PC-3 (cell line): ENCODE results near the gene RAB6B. TPM values are rescaled to one million over a fixed set of nuclear protein-coding genes. Genes with fewer than 3 reads are reported as not detected.

ENCODE experiments used
- ATAC-seq: fragments of 200-7000 bp; cut with Tn5 transposase; 2 replicates; pipeline ENCODE4 v1.9.1; 2020; ENCODE audit warnings: mild to moderate bottlenecking, moderate library complexity
- BruUV-seq: library from RNA; stranded (reverse); fragments of 400-500 nt; replicated peaks from 2 replicates; lab custom pipeline; 2021; lab: Mats Ljungman, UMichigan
- CTCF ChIA-PET: fragments of 300-600 bp; sonication (Branson Sonifier 250); formaldehyde crosslinking; loops from one replicate; lab custom pipeline; 2022; ENCODE audit warnings: antibody characterized with exemption; lab: Charles Lee
- POLR2A ChIA-PET: fragments of 300-600 bp; sonication (Branson Sonifier 250); formaldehyde crosslinking; loops from one replicate; lab custom pipeline; 2022; ENCODE audit warnings: antibody characterized with exemption; ENCODE audit not compliant: unreplicated experiment; lab: Charles Lee
- DNase-seq: peaks from one replicate; pipeline ENCODE4 v3.0.0-alpha.2; 2015
- H2AFZ ChIP-seq: fragments of 300-600 bp; sonication (generic); 2 replicates; pipeline ENCODE4 v1.6.0; 2016; ENCODE audit warnings: antibody characterized with exemption, low read length
- H3F3A ChIP-seq: fragments of 300-600 bp; sonication (generic); one replicate; pipeline ENCODE4 v1.6.0; 2017; ENCODE audit warnings: antibody characterized with exemption, low read length, control low read depth, mild to moderate bottlenecking; ENCODE audit not compliant: unreplicated experiment
- H3K27ac ChIP-seq: fragments of 300-600 bp; sonication (generic); 2 replicates; pipeline ENCODE4 v1.5.1; 2016; ENCODE audit warnings: mild to moderate bottlenecking, low read length
- H3K27me3 ChIP-seq: fragments of 300-600 bp; sonication (generic); 2 replicates; pipeline ENCODE4 v1.6.1; 2016; ENCODE audit warnings: low read length, mixed read lengths
- H3K36me3 ChIP-seq: fragments of 300-600 bp; sonication (generic); 2 replicates; pipeline ENCODE4 v1.6.1; 2016; ENCODE audit warnings: low read depth, mixed run types, low read length, mixed read lengths
- H3K4me1 ChIP-seq: fragments of 300-600 bp; sonication (generic); 2 replicates; pipeline ENCODE4 v1.5.1; 2016; ENCODE audit warnings: low read length; ENCODE audit not compliant: insufficient read depth
- H3K4me2 ChIP-seq: fragments of 300-600 bp; sonication (generic); 2 replicates; pipeline ENCODE4 v1.6.0; 2016; ENCODE audit warnings: low read length
- H3K4me3 ChIP-seq: fragments of 300-600 bp; sonication (generic); 2 replicates; pipeline ENCODE4 v1.5.1; 2016; ENCODE audit warnings: mild to moderate bottlenecking, low read length, mixed read lengths
- H3K79me2 ChIP-seq: fragments of 300-600 bp; sonication (generic); 2 replicates; pipeline ENCODE4 v1.6.1; 2017; ENCODE audit warnings: low read length, mixed read lengths
- H3K9ac ChIP-seq: fragments of 300-600 bp; sonication (generic); 2 replicates; pipeline ENCODE4 v1.6.0; 2016; ENCODE audit warnings: mild to moderate bottlenecking, low read length
- H3K9me2 ChIP-seq: fragments of 300-600 bp; sonication (generic); replicated peaks from 2 replicates; pipeline ENCODE4 v1.6.1; 2016; ENCODE audit warnings: mixed run types, low read length, mixed read lengths
- H3K9me3 ChIP-seq: fragments of 300-600 bp; sonication (generic); 2 replicates; pipeline ENCODE4 v1.6.1; 2016; ENCODE audit warnings: low read length, mixed read lengths
- H4K20me1 ChIP-seq: fragments of 300-600 bp; sonication (generic); 2 replicates; pipeline ENCODE4 v1.6.1; 2016; ENCODE audit warnings: low read length, mixed read lengths
- EZH2 ChIP-seq: fragments of 300-600 bp; sonication (generic); IDR thresholded peaks from one replicate; pipeline ENCODE4 v1.6.1; 2017; ENCODE audit warnings: antibody characterized with exemption, mild to moderate bottlenecking, low read length; ENCODE audit not compliant: unreplicated experiment
- EZH2phosphoT487 ChIP-seq: fragments of 300-600 bp; sonication (generic); IDR thresholded peaks from 2 replicates; pipeline ENCODE4 v1.6.1; 2018; ENCODE audit warnings: mild to moderate bottlenecking, antibody characterized with exemption, low read length, borderline replicate concordance
- intact Hi-C: fragments of 100-400 bp; cut with micrococcal nuclease; formaldehyde crosslinking; loops from 2 replicates; pipeline ENCODE4 v1.9.0; 2023
- total RNA-seq: library from RNA; depleted of rRNA; stranded (reverse); fragments of >200 nt; gene quantifications from 2 replicates; pipeline ENCODE4 v1.2.3, GENCODE V29; 2014
- TF ChIP-seq, protein P1 (sequence below): fragments of 300-600 bp; sonication (generic); conservative IDR thresholded peaks from 2 replicates; pipeline ENCODE4 v1.5.1; 2017; ENCODE audit warnings: antibody characterized with exemption, low read depth, mild to moderate bottlenecking, low read length

RAB6B gene
- total RNA-seq, 1 experiment from 2014 or later: 0.22 TPM

DNA sequence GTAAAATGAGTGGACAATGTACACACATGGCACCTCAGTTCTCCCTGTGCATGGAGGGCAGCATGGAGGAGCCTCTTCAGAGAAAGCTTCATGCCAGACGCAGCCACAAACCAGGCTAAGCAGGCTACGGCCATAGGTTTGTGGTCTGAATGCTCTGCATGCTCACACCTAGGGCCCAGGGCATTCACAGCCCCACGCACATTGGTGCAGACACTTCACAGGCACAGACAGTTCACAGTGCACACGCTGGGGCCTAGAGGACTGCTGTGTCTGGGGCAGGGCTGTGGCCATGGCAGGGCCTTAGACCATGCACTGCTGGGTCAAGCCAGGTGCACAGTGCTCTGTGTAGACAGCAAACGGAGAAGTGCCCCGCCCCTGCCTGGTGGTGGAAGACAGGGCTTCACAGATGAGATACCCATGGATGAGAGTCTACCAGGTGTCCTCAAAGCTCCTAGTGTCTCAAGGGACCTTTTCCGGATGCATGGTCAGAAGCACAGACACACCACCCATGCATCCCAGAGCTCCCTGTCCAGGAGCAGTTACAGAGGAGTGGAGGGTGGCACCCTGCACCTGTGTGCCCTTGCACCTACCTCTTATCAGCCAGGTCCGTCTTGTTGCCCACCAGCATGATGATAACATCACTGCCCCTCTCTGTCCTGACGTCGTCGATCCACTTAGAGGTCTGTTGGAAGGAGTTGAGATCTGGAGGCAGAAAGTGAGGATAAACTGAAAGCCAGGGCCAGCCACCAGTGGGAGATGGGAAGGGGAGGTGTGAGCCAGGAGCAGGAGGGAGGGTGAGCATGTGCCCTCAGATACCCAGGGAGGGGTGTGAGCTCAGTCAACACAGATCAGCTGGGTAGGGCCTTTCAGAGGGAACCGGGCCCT lies 56.5 kb downstream of the RAB6B start:
- Histone ChIP-seq H3K9ac (no peak overlapping the region), H3K4me1 (no peaks in the 10 kb centered on the region), H3K27ac (no peak overlapping the region), H3K9me3 (no peaks in the 10 kb centered on the region), H3K4me3 (no peak overlapping the region), H3K4me2 (no peak overlapping the region), H3K79me2 (no peaks in the 10 kb centered on the region), H3F3A (no peaks in the 10 kb centered on the region), H3K9me2 (no peaks in the 10 kb centered on the region), H4K20me1 (no peaks in the 10 kb centered on the region), H3K36me3 (no peaks in the 10 kb centered on the region), H2AFZ (no peak overlapping the region), H3K27me3 (no peaks in the 10 kb centered on the region)
- TF ChIP-seq EZH2 (no peak), EZH2phosphoT487 (no peak)
- TF ChIP-seq, protein P1, sequence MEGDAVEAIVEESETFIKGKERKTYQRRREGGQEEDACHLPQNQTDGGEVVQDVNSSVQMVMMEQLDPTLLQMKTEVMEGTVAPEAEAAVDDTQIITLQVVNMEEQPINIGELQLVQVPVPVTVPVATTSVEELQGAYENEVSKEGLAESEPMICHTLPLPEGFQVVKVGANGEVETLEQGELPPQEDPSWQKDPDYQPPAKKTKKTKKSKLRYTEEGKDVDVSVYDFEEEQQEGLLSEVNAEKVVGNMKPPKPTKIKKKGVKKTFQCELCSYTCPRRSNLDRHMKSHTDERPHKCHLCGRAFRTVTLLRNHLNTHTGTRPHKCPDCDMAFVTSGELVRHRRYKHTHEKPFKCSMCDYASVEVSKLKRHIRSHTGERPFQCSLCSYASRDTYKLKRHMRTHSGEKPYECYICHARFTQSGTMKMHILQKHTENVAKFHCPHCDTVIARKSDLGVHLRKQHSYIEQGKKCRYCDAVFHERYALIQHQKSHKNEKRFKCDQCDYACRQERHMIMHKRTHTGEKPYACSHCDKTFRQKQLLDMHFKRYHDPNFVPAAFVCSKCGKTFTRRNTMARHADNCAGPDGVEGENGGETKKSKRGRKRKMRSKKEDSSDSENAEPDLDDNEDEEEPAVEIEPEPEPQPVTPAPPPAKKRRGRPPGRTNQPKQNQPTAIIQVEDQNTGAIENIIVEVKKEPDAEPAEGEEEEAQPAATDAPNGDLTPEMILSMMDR: no peak
- ATAC-seq: no peak
- ChIA-PET POLR2A (no interaction called here), CTCF (no interaction called here)
- no peak for DNase-seq
- no TSS peak for BruUV-seq
- intact Hi-C loops: no loop called here

DNA sequence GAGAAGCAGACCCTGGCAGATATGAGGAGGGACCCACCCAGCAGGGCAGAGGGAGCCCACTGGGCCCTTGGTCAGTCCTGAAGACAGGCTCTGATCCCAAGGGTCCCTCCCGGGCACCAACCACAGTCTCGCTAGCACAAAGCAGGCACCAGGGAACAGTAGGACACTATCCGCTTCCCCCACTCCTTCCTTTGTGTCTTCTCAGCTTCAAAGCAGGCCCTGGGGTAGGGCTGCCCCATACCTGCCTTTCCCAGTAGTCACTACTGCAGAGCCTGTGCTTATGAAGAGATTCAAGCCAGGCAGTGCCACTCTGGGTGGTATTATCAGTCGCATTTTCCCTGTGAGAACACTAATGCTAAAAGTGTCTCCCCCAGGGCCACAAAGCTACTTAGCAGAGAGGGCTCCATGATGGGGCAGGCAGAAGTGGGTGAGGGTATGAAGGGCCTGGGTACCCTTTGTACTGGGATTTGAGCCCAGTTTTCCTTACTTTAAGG lies 57.3 kb downstream of the RAB6B start:
- no peak for ATAC-seq
- no peaks in the 10 kb centered on the region for H3K79me2 ChIP-seq
- H3K9me3 ChIP-seq: no peaks in the 10 kb centered on the region
- no peak overlapping the region for H3K4me3 ChIP-seq
- H3K27ac ChIP-seq: no peak overlapping the region
- no TSS peak for BruUV-seq
- TF ChIP-seq EZH2phosphoT487 (no peak), EZH2 (no peak)
- TF ChIP-seq, protein P1: no peak
- no peak overlapping the region for H2AFZ ChIP-seq
- no peaks in the 10 kb centered on the region for H3K4me1 ChIP-seq
- no peaks in the 10 kb centered on the region for H3F3A ChIP-seq
- H3K9me2 ChIP-seq: no peaks in the 10 kb centered on the region
- POLR2A ChIA-PET: no interaction called here
- CTCF ChIA-PET: no interaction called here
- DNase-seq: no peak
- no peak overlapping the region for H3K4me2 ChIP-seq
- no peaks in the 10 kb centered on the region for H3K36me3 ChIP-seq
- H4K20me1 ChIP-seq: no peaks in the 10 kb centered on the region
- intact Hi-C loops: no loop called here
- H3K27me3 ChIP-seq: no peaks in the 10 kb centered on the region
- H3K9ac ChIP-seq: no peak overlapping the region
